K562 (cell line): ENCODE data around the gene LEO1. TPM values are rescaled to one million over a fixed set of nuclear protein-coding genes. Genes with fewer than 3 reads are reported as not detected.

Experiments
- ATAC-seq: fragments of 200-7000 bp; cut with Tn5 transposase; 3 replicates; pipeline ENCODE4 v1.9.1; 2020; ENCODE audit warnings: moderate library complexity
- BruUV-seq: library from RNA; stranded (reverse); fragments of 400-500 nt; replicated peaks from 2 replicates; lab custom pipeline; 2021; lab: Mats Ljungman, UMichigan
- CTCF ChIA-PET: fragments of 300-600 bp; formaldehyde crosslinking; extraction: SDS; loops from one replicate; lab custom pipeline; 2021; ENCODE audit warnings: low intra/inter-chr PET ratio; lab: Yijun Ruan, JAX
- POLR2A ChIA-PET: fragments of 300-600, 350-650 bp; sonication (Branson Sonifier 250); formaldehyde crosslinking; extraction: SDS; loops from one replicate; lab custom pipeline; 2021; ENCODE audit warnings: antibody characterized with exemption, inconsistent platforms; lab: Yijun Ruan, JAX
- DNase-seq, 4 experiments: peaks; one replicate each; pipeline versions ENCODE4 v3.0.0 to v3.0.0-alpha.2; 2011 to 2018; ENCODE audit warnings: low spot score in 3 of 4, mixed read lengths in 3 of 4; ENCODE audit errors: extremely low read depth in 1 of 4
- FAIRE-seq: peaks from 2 replicates; lab custom pipeline; 2011; peaks lifted over from hg19 to GRCh38; lab: Jason Lieb, UNC
- H2AFZ ChIP-seq: 2 replicates; pipeline ENCODE4 v1.6.0; 2011; ENCODE audit warnings: low read depth, low read length, control low read depth, inconsistent platforms
- H3K27ac ChIP-seq: fragments of 200-600 bp; 3 replicates; pipeline ENCODE4 v1.8.0; 2011; ENCODE audit warnings: low read depth, mild to moderate bottlenecking, control low read depth, inconsistent platforms, low read length, moderate library complexity, mixed read lengths; ENCODE audit errors: extremely low read depth
- H3K27me3 ChIP-seq, 2 experiments: fragments of 300-600 bp in 1 of 2; 2 replicates in 1 of 2; 3 replicates in 1 of 2; pipeline versions ENCODE4 v1.6.0 to v1.8.0; 2011; ENCODE audit warnings: inconsistent platforms in 2 of 2, low read length in 2 of 2, mild to moderate bottlenecking in 1 of 2, mixed read lengths in 1 of 2, moderate library complexity in 1 of 2; ENCODE audit not compliant: control insufficient read depth in 2 of 2, insufficient read depth in 2 of 2
- H3K36me3 ChIP-seq: fragments of 300-600 bp; 3 replicates; pipeline ENCODE4 v1.8.0; 2011; ENCODE audit warnings: mild to moderate bottlenecking, low read length, inconsistent platforms; ENCODE audit not compliant: control insufficient read depth, insufficient read depth
- H3K4me1 ChIP-seq, 2 experiments: fragments of 200-600 bp in 1 of 2; replicated peaks in 1 of 2; 2 replicates in 1 of 2; 3 replicates in 1 of 2; pipeline versions ENCODE4 v1.5.1 to v1.8.0; 2011; ENCODE audit warnings: inconsistent platforms in 2 of 2, low read length in 2 of 2, mild to moderate bottlenecking in 1 of 2, mixed read lengths in 1 of 2, moderate library complexity in 1 of 2; ENCODE audit not compliant: control insufficient read depth in 2 of 2, insufficient read depth in 2 of 2
- H3K4me2 ChIP-seq: 2 replicates; pipeline ENCODE4 v1.6.1; 2011; ENCODE audit warnings: low read length, control low read depth, inconsistent platforms, mixed read lengths; ENCODE audit not compliant: insufficient read depth
- H3K4me3 ChIP-seq: fragments of 200-600 bp; sonication (generic), shearing (Covaris generic); 2 replicates; pipeline ENCODE4 v1.5.1; 2016; ENCODE audit warnings: control low read depth, inconsistent platforms
- H3K79me2 ChIP-seq: fragments of 200-600 bp; 3 replicates; pipeline ENCODE4 v1.8.0; 2011; ENCODE audit warnings: low read length, inconsistent platforms; ENCODE audit not compliant: control insufficient read depth, insufficient read depth
- H3K9ac ChIP-seq, 2 experiments: 2 replicates each; pipeline versions ENCODE4 v1.6.0 to v1.6.1; 2011; ENCODE audit warnings: low read depth in 2 of 2, low read length in 2 of 2, control low read depth in 1 of 2, inconsistent platforms in 1 of 2, mild to moderate bottlenecking in 1 of 2, mixed read lengths in 1 of 2; ENCODE audit not compliant: insufficient read depth in 1 of 2
- H3K9me1 ChIP-seq: one replicate; pipeline ENCODE4 v1.6.0; 2011; ENCODE audit warnings: inconsistent platforms, mild to moderate bottlenecking, low read length, moderate library complexity; ENCODE audit not compliant: control insufficient read depth, insufficient read depth
- H3K9me3 ChIP-seq: replicated peaks from 2 replicates; pipeline ENCODE4 v1.5.1; 2011; ENCODE audit warnings: low read depth, low read length, inconsistent platforms; ENCODE audit not compliant: control insufficient read depth, insufficient read depth
- H4K20me1 ChIP-seq: replicated peaks from 2 replicates; pipeline ENCODE4 v1.6.1; 2011; ENCODE audit warnings: low read length, inconsistent platforms, mixed read lengths; ENCODE audit not compliant: control insufficient read depth, insufficient read depth
- CBX3 ChIP-seq, 2 experiments: IDR thresholded peaks; 1 replicate in 1 of 2; 2 replicates in 1 of 2; pipeline ENCODE4 v1.6.1; 2012; ENCODE audit warnings: inconsistent platforms in 2 of 2, low read length in 2 of 2, borderline replicate concordance in 1 of 2, control low read depth in 1 of 2
- CBX8 ChIP-seq: fragments of 200-600 bp; sonication (generic); IDR thresholded peaks from 2 replicates; pipeline ENCODE4 v1.6.1; 2012; ENCODE audit warnings: borderline replicate concordance, mixed run types, low read depth, mild to moderate bottlenecking, moderate library complexity, mixed read lengths, low read length, control low read depth, inconsistent platforms; ENCODE audit not compliant: poor library complexity, severe bottlenecking; ENCODE audit errors: extremely low read depth
- CCAR2 ChIP-seq: fragments of 200-400 bp; formaldehyde crosslinking; IDR thresholded peaks from 2 replicates; pipeline ENCODE4 v1.6.1; 2017; ENCODE audit warnings: mild to moderate bottlenecking, low read depth, low read length
- DPF2 ChIP-seq: fragments of 450-650 bp; IDR thresholded peaks from 2 replicates; pipeline ENCODE4 v1.6.1; 2016
- PHB ChIP-seq: fragments of 250-450 bp; sonication (Bioruptor Pico); IDR thresholded peaks from 2 replicates; pipeline ENCODE4 v1.5.0; 2021
- PRMT5 ChIP-seq: sonication (generic); formaldehyde crosslinking; IDR thresholded peaks from 2 replicates; pipeline ENCODE4 v1.5.0; 2020; ENCODE audit warnings: missing genetic modification reagents
- RAD21 ChIP-seq, 2 experiments: fragments of 250-450 bp in 1 of 2; fragments of 450-650 bp in 1 of 2; sonication (Bioruptor Pico) in 1 of 2; formaldehyde crosslinking in 1 of 2; IDR thresholded peaks in 1 of 2; conservative IDR thresholded peaks in 1 of 2; 2 replicates each; pipeline versions ENCODE4 v1.4.0 to v1.8.0; 2020 to 2022; ENCODE audit warnings: mild to moderate bottlenecking in 2 of 2, moderate library complexity in 1 of 2
- RBM14 ChIP-seq: fragments of 200-400 bp; formaldehyde crosslinking; IDR thresholded peaks from 2 replicates; pipeline ENCODE4 v1.6.1; 2018; ENCODE audit warnings: low read depth, mild to moderate bottlenecking, low read length, moderate library complexity, borderline replicate concordance; ENCODE audit not compliant: insufficient read depth
- ZNF280A ChIP-seq: fragments of 450-650 bp; IDR thresholded peaks from 2 replicates; pipeline ENCODE4 v1.6.1; 2018; ENCODE audit warnings: mild to moderate bottlenecking, low read depth; ENCODE audit not compliant: partially characterized antibody
- ZNF431 ChIP-seq: sonication (generic); formaldehyde crosslinking; IDR thresholded peaks from 2 replicates; pipeline ENCODE4 v1.8.0; 2022; ENCODE audit warnings: mild to moderate bottlenecking, missing genetic modification reagents
- ZNF511 ChIP-seq: sonication (generic); formaldehyde crosslinking; IDR thresholded peaks from 2 replicates; pipeline ENCODE4 v1.8.0; 2022; ENCODE audit warnings: mild to moderate bottlenecking, missing genetic modification reagents
- ZNF518B ChIP-seq: fragments of 250-450 bp; sonication (Bioruptor Pico); IDR thresholded peaks from 2 replicates; pipeline ENCODE4 v1.5.0; 2021; ENCODE audit warnings: mild to moderate bottlenecking, moderate library complexity
- ZNF668 ChIP-seq: fragments of 250-450 bp; sonication (Bioruptor Pico); IDR thresholded peaks from 2 replicates; pipeline ENCODE4 v1.8.0; 2022; ENCODE audit warnings: mild to moderate bottlenecking, inconsistent platforms
- WGBS: fragments of 100-300 bp; shearing (Covaris generic); methylation state at CpG from one replicate; pipeline ENCODE4 v1.1.6; 2016; ENCODE audit warnings: low coverage, mixed read lengths; ENCODE audit not compliant: insufficient coverage; ENCODE audit errors: missing lambda C conversion rate; 5-methylcytosine and 5-hydroxymethylcytosine counted together
- in situ Hi-C: fragments of 300-500 bp; cut with MboI; formaldehyde crosslinking; loops from 4 replicates; pipeline ENCODE4 v1.15.0; 2018; ENCODE audit warnings: inconsistent platforms, mixed read lengths
- intact Hi-C: fragments of 100-400 bp; cut with micrococcal nuclease; formaldehyde crosslinking; loops from 2 replicates; pipeline ENCODE4 v1.14.2; 2022
- polyA plus RNA-seq, 8 experiments: library from polyadenylated mRNA; depleted of rRNA in 4 of 8; stranded (reverse) in 5 of 8; unstranded in 3 of 8; fragments of >200 nt; fragmentation: Nextera tagmentation in 2 of 8; fragmentation: Illumina TruSeq in 1 of 8; extraction: Ambion mirVana in 2 of 8; extraction: Trizol in 1 of 8; gene quantifications; 2 replicates each; pipeline versions ENCODE4 v1.2.1 to v1.2.3, GENCODE V29; 2011 to 2014; ENCODE audit warnings: inconsistent platforms in 1 of 8, missing spikeins in 1 of 8
- total RNA-seq, 7 experiments: library from RNA; depleted of rRNA in 6 of 7; stranded (reverse); fragments of >200 nt in 6 of 7; fragmentation: Illumina TruSeq in 2 of 7; extraction: Trizol in 2 of 7; gene quantifications; 2 replicates each; pipeline versions ENCODE4 v1.2.1 to v1.2.3, GENCODE V29; 2011 to 2021; ENCODE audit warnings: low replicate concordance in 1 of 7

The LEO1 gene
- total and polyA plus RNA-seq, 9 of the 15 experiments (the other 6 are each of a cell fraction or from before 2014, with no cell fraction given), result 8.4 to 48.3 (median 37.9) TPM

GRCh38 chr15:51955504-51955903 is 16.1 kb downstream of the LEO1 start:
- ChIA-PET POLR2A (interaction anchor here (0.6 to 2.4 kb wide), 2 partner anchors 16 to 60 kb away, joined by 3 to 8 read pairs; partner anchors contain the start of gene LEO1), CTCF (no interaction called here)
- Histone ChIP-seq H3K9me1 (no peaks in the 10 kb centered on the region), H2AFZ (no peak overlapping the region), H3K27me3 (no peaks in the 10 kb centered on the region), H3K36me3 (peaks cover 81% of the 10 kb centered on the region), H3K79me2 (no peaks in the 10 kb centered on the region), H4K20me1 (no peaks in the 10 kb centered on the region), H3K4me3 (no peak overlapping the region), H3K9ac (no peak overlapping the region), H3K4me1 (no peaks in the 10 kb centered on the region), H3K9me3 (no peaks in the 10 kb centered on the region), H3K27ac (no peak overlapping the region), H3K4me2 (no peak overlapping the region)
- intact Hi-C loops, result no loop called here
- no peak for ATAC-seq
- in situ Hi-C loops, result no loop called here
- WGBS, result 87% methylated on average over 3 of the region's 3 CpGs
- no peak for TF ChIP-seq CCAR2
- no peak for TF ChIP-seq DPF2
- no peak for TF ChIP-seq ZNF668 (CRISPR knock-in tag)
- no peak for TF ChIP-seq PRMT5
- TF ChIP-seq PHB (CRISPR knock-in tag), result no peak
- TF ChIP-seq RAD21 (CRISPR knock-in tag; conservative IDR thresholded peaks at IDR 0.05 in 1 of 2, IDR thresholded peaks at IDR 0.05 in 1 of 2), result no peak
- TF ChIP-seq ZNF518B, result no peak
- TF ChIP-seq ZNF280A, result no peak
- no peak for TF ChIP-seq ZNF431 (CRISPR knock-in tag)
- no peak for TF ChIP-seq ZNF511 (CRISPR knock-in tag)
- TF ChIP-seq CBX8, result no peak
- no peak for TF ChIP-seq RBM14
- TF ChIP-seq CBX3 (IDR thresholded peaks at IDR 0.05; ENCODE audit: borderline replicate concordance in 1 of 2, low read length in 2 of 2), result no peak
- no peak for FAIRE-seq
- no TSS peak for BruUV-seq
- DNase-seq, result no peak
